Heart left ventricle (tissue), 16 donors: Measurements from ENCODE around the gene SYNRG. TPM values are rescaled to one million over a fixed set of nuclear protein-coding genes. Genes with fewer than 3 reads are reported as not detected.

Experiments
- ATAC-seq, 4 donors: fragments of 200-7000 bp; cut with Tn5 transposase; one replicate each; pipeline ENCODE4 v1.9.1; 2020 to 2022; ENCODE audit warnings: moderate library complexity in 4 of 4, mild to moderate bottlenecking in 3 of 4, moderate number of reproducible peaks in 1 of 4
- DNase-seq, 5 donors: peaks; one replicate each; pipeline ENCODE4 v3.0.0-alpha.2; 2020
- H3K27ac ChIP-seq, 12 donors: fragments of 200-600 bp; sonication (generic) in 4 of 12; one replicate each; pipeline versions ENCODE4 v1.5.0 to v1.8.0; 2016 to 2022; ENCODE audit warnings: mild to moderate bottlenecking in 2 of 12
- H3K27me3 ChIP-seq, 9 donors: fragments of 200-600 bp; sonication (generic) in 2 of 9; one replicate each; pipeline versions ENCODE4 v1.5.1 to v1.8.0; 2016 to 2022; ENCODE audit warnings: mild to moderate bottlenecking in 3 of 9
- H3K36me3 ChIP-seq, 9 donors: fragments of 200-600 bp; sonication (generic) in 2 of 9; one replicate each; pipeline versions ENCODE4 v1.5.0 to v1.8.0; 2018 to 2022; ENCODE audit warnings: mild to moderate bottlenecking in 2 of 9
- H3K4me1 ChIP-seq, 12 donors: fragments of 200-600 bp; sonication (generic) in 4 of 12; one replicate each; pipeline versions ENCODE4 v1.5.0 to v1.8.0; 2016 to 2022; ENCODE audit warnings: mild to moderate bottlenecking in 3 of 12
- H3K4me3 ChIP-seq, 12 donors: fragments of 200-600 bp; sonication (generic) in 4 of 12; one replicate each; pipeline versions ENCODE4 v1.5.0 to v1.8.0; 2017 to 2022; ENCODE audit warnings: mild to moderate bottlenecking in 9 of 12, moderate library complexity in 4 of 12
- H3K9me3 ChIP-seq, 12 donors: fragments of 200-600 bp; sonication (generic) in 4 of 12; one replicate each; pipeline versions ENCODE4 v1.5.0 to v1.8.0; 2016 to 2022; ENCODE audit warnings: mild to moderate bottlenecking in 1 of 12
- POLR2A ChIP-seq, 2 donors: fragments of 450-650 bp; IDR thresholded peaks; one replicate each; pipeline ENCODE4 v1.6.1; 2017; ENCODE audit warnings: antibody characterized with exemption in 2 of 2, mild to moderate bottlenecking in 2 of 2, moderate library complexity in 2 of 2
- WGBS, 4 donors: extraction: QIAGEN DNeasy Blood & Tissue Kit in 2 of 4; methylation state at CpG; one replicate each; pipeline versions ENCODE4 v1.1.5 to v1.1.7; 2013 to 2018; 5-methylcytosine and 5-hydroxymethylcytosine counted together
- intact Hi-C, 10 donors: fragments of 100-400 bp; cut with DNase I; formaldehyde crosslinking; loops; one replicate each; pipeline versions ENCODE4 v1.11.1 to v1.14.2; 2022
- polyA plus RNA-seq, 2 donors: library from polyadenylated mRNA; stranded (reverse); fragments of 200-250 nt; gene quantifications; one replicate each; pipeline ENCODE4 v1.2.3, GENCODE V29; 2013
- total RNA-seq, 9 donors: library from RNA; depleted of rRNA in 2 of 9; stranded (reverse); fragments of >200 nt in 2 of 9; fragmentation: NEBNext Ultra II Directional in 3 of 9; extraction: Animal tissue kit (Norgen Biotek cat#: 25700) in 3 of 9; gene quantifications; one replicate each; pipeline versions ENCODE4 v1.1.0 to v1.2.4, GENCODE V29; 2016 to 2023
- TF ChIP-seq, protein P1 (sequence below), 12 donors: fragments of 200-600 bp; sonication (generic) in 4 of 12; IDR thresholded peaks; one replicate each; pipeline versions ENCODE4 v1.5.0 to v1.8.0; 2018 to 2022; ENCODE audit warnings: antibody characterized with exemption in 12 of 12, mild to moderate bottlenecking in 5 of 12
- donor health status: ischemic (EF 13 %, LVEDD 7.1; RV severe dilation, severe dysfunction).
- donor health status: healthy with polysubstance abuse.
- donor health status: DM: no; HTN: yes; CAD: no.
- donor health status: DM: no; HTN: no; CAD: no.
- donor health status: ischemic (EF 25% LVEDD 6.9; RV normal size, moderate dysfunction).
- donor health status: ischemic (EF 25% LVEDD 5.7; RV mildly dilated, moderate dysfunction).
- donor health status: healthy.
- donor health status: DM: yes; HTN: yes; CAD: no.
- donor health status: ischemic (EF 35%, LVEDD 5.7; RV mildly dilated, moderate dysfunction).
- donor health status: nonischemic (EF 11% LVEDD 7.7; RV severe dilation, severe dysfunction).
- donor health status: DM: yes; HTN: yes; CAD: no.
- donor health status: PGD.
- donor health status: ischemic (EF 29% LVEDD 5.4; RV normal size, mild dysfunction).
- donor health status: nonischemic (EF 23%, LVEDD 6.1; RV moderate dilation, normal function).

Gene SYNRG
- total and polyA plus RNA-seq, 11 donors: 5.7 to 52.4 (median 30.1) TPM

DNA sequence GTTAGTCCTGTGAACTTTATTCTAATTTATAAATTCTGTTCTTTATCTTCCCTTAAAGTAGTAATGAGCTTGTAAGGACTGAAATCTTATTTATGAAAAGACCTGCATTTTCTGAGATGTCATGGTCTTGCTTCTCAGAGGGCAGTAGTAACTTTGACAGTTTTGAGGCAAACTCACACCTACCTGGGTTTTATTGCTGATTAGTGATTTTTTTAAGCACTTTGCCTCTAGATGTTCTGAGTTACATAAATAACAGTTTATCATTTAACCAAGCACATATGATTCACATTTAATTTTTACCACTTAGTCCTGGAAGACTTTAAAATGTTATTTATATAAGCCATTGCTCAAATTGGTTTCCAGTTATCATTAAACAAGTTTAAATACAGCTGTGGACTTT is 108.8 kb downstream of the SYNRG start:
- Histone ChIP-seq H3K9me3 (no peaks in the 10 kb centered on the region), H3K36me3 (peaks cover 0 to 6% (median 0%) of the 10 kb centered on the region in 9 donors), H3K4me3 (no peak overlapping the region), H3K27me3 (no peaks in the 10 kb centered on the region), H3K27ac (no peak overlapping the region), H3K4me1 (peaks cover 0 to under 1% (median 0%) of the 10 kb centered on the region in 12 donors)
- ATAC-seq (no peak), DNase-seq (no peak)
- intact Hi-C loops: no loop called here
- no peak for TF ChIP-seq POLR2A (IDR thresholded peaks at IDR 0.05)
- TF ChIP-seq, protein P1, sequence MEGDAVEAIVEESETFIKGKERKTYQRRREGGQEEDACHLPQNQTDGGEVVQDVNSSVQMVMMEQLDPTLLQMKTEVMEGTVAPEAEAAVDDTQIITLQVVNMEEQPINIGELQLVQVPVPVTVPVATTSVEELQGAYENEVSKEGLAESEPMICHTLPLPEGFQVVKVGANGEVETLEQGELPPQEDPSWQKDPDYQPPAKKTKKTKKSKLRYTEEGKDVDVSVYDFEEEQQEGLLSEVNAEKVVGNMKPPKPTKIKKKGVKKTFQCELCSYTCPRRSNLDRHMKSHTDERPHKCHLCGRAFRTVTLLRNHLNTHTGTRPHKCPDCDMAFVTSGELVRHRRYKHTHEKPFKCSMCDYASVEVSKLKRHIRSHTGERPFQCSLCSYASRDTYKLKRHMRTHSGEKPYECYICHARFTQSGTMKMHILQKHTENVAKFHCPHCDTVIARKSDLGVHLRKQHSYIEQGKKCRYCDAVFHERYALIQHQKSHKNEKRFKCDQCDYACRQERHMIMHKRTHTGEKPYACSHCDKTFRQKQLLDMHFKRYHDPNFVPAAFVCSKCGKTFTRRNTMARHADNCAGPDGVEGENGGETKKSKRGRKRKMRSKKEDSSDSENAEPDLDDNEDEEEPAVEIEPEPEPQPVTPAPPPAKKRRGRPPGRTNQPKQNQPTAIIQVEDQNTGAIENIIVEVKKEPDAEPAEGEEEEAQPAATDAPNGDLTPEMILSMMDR (IDR thresholded peaks at IDR 0.05): no peak

DNA sequence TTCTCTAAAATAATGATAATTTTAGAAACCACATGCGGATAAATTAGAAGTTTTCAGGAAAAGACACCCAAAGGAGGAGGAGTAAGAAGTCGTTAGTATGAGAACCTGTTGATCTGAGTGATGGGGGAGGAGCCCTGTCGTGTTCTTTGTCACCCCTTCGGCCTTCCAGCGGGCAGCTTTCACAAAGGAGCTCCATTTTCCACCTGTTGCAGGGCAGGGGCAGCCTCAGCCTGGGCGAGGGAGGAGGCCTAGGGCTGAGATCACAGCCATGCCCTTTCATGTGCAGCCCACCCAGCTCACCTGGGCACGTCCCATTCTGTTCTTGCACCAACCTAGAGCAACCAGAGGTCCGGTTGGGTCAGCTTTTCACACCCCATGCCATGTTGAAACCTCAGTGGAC is 114.2 kb downstream of the SYNRG start:
- H3K4me3 ChIP-seq: no peak overlapping the region
- no peak overlapping the region for H3K27ac ChIP-seq
- H3K9me3 ChIP-seq: no peaks in the 10 kb centered on the region
- DNase-seq (no peak), ATAC-seq (no peak)
- H3K36me3 ChIP-seq: peaks cover 0 to 4% (median 0%) of the 10 kb centered on the region in 9 donors
- 76 to 82% (median 77%) methylated on average over 8 of the region's 8 CpGs for WGBS, 4 donors
- TF ChIP-seq, protein P1 (IDR thresholded peaks at IDR 0.05): no peak
- no peak for TF ChIP-seq POLR2A (IDR thresholded peaks at IDR 0.05)
- no peaks in the 10 kb centered on the region for H3K27me3 ChIP-seq
- intact Hi-C loops: no loop called here
- peaks cover 0 to 36% (median 18%) of the 10 kb centered on the region in 12 donors for H3K4me1 ChIP-seq

DNA sequence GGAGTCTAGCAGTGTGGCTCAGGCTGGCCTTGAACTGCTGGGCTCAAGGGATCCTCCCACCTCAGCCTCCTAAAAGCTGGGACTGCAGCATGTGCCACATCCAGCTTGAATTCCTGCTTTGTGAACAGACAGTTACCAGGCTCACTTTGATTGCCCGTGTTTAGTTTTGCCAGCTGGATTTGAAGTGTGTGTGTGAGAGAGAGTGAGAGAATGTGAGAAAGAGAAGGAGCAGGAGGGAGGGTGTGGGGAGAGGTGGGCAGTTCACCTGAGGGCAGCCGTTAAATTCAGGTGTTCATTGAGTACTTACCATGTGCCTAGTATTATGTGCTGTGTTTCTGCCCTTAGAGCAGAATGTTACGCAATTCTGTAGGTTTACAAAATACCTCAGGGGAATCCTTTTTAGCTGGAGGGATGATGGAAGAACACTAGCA is 114.8 kb downstream of the SYNRG start:
- intact Hi-C loops: no loop called here
- H3K27ac ChIP-seq: no peak overlapping the region
- peaks cover 0 to 36% (median 18%) of the 10 kb centered on the region in 12 donors for H3K4me1 ChIP-seq
- TF ChIP-seq POLR2A (IDR thresholded peaks at IDR 0.05): no peak
- TF ChIP-seq, protein P1 (IDR thresholded peaks at IDR 0.05): no peak
- ATAC-seq: no peak
- H3K27me3 ChIP-seq: no peaks in the 10 kb centered on the region
- no peak overlapping the region for H3K4me3 ChIP-seq
- DNase-seq: no peak
- H3K9me3 ChIP-seq: no peaks in the 10 kb centered on the region
- WGBS, 4 donors: 60 to 72% (median 68%) methylated on average over 3 of the region's 3 CpGs
- H3K36me3 ChIP-seq: no peaks in the 10 kb centered on the region

DNA sequence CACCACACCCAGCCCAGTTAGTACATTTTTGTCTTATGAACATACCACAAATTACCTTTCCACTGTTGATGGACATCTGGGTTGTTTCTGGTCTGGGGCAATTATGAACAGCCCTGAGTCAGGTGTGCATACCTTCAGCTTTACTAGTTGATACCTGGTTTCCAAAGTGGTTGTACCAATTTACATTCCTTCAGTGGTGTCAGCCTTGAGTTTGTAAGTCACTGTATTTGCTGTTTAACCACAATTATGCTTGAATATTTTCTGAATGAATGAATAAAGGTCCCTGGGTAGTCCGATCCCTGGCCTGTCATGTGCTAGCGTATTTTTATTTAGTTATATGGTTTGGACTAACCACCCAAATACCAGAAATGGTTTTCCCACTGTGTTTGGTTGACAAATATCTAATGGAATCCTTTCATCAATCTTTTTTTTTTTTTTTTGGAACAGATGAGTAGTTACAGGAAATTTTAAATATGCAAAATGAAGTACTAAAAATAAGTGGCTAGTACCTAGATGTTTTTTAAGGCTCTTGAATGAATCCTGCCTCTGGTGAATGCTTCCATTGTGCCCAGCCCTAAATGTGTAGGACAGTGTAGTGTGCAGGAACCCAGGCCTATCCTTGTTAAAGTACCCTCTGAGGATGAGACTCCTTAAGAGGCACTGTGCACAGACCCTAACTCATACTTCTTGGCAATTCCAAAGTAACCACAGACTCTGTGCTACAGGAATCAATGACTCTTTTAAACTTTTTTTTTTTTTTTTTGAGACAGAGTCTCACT is 115.8 kb downstream of the SYNRG start:
- ATAC-seq: no peak
- no peak for TF ChIP-seq POLR2A (IDR thresholded peaks at IDR 0.05)
- TF ChIP-seq, protein P1 (IDR thresholded peaks at IDR 0.05): no peak
- 88 to 98% (median 92%) methylated on average over 2 of the region's 2 CpGs for WGBS, 4 donors
- intact Hi-C loops: no loop called here
- H3K9me3 ChIP-seq: no peaks in the 10 kb centered on the region
- H3K36me3 ChIP-seq: no peaks in the 10 kb centered on the region
- H3K4me1 ChIP-seq: peaks cover 0 to 43% (median 22%) of the 10 kb centered on the region in 12 donors
- no peak overlapping the region for H3K4me3 ChIP-seq
- H3K27me3 ChIP-seq: no peaks in the 10 kb centered on the region
- peak overlapping the region in 1 of 12 donors; percentile 25 for H3K27ac ChIP-seq
- DNase-seq: no peak
